ENCODE measurements around the gene SECISBP2. TPM values are rescaled to one million over a fixed set of nuclear protein-coding genes. Genes with fewer than 3 reads are reported as not detected.

The SECISBP2 gene
- total RNA-seq, 2 donors from 2014 or later: 54.7 to 65.6 TPM

- DNase-seq (peak in 1 of 4 donors; percentile 39), ATAC-seq (no peak)
- H3K27ac ChIP-seq: no peak overlapping the region
- peaks cover 0 to 4% of the 10 kb centered on the region in 2 donors for H3K36me3 ChIP-seq (replicated peaks in 1 of 2; ENCODE audit: insufficient read depth in 1 of 2, low read depth in 2 of 2)
- TF ChIP-seq CTCF (IDR thresholded peaks at IDR 0.05) (no peak), POLR2A (IDR thresholded peaks at IDR 0.05) (no peak)
- H3K4me1 ChIP-seq: no peaks in the 10 kb centered on the region
- no peaks in the 10 kb centered on the region for H3K27me3 ChIP-seq
- no peaks in the 10 kb centered on the region for H3K9me3 ChIP-seq
- WGBS, 2 donors: 70 to 89% methylated on average over 11 of the region's 11 CpGs
- intact Hi-C loops (cut with DNase I): no loop called here
- H3K4me3 ChIP-seq: no peak overlapping the region
Observed at GRCh38 chr9:89405826-89406225, 87.5 kb downstream of the SECISBP2 start.

- no peaks in the 10 kb centered on the region for H3K4me1 ChIP-seq
- TF ChIP-seq CTCF (IDR thresholded peaks at IDR 0.05) (no peak), POLR2A (IDR thresholded peaks at IDR 0.05) (no peak)
- H3K4me3 ChIP-seq: no peak overlapping the region
- H3K9me3 ChIP-seq: no peaks in the 10 kb centered on the region
- intact Hi-C loops (cut with DNase I): no loop called here
- no peaks in the 10 kb centered on the region for H3K36me3 ChIP-seq (replicated peaks in 1 of 2; ENCODE audit: insufficient read depth in 1 of 2, low read depth in 2 of 2)
- no peaks in the 10 kb centered on the region for H3K27me3 ChIP-seq
- ATAC-seq (no peak), DNase-seq (no peak)
- no peak overlapping the region for H3K27ac ChIP-seq
- 24 to 40% methylated on average over 2 of the region's 2 CpGs for WGBS, 2 donors
Observed at GRCh38 chr9:89407070-89407469, 88.8 kb downstream of the SECISBP2 start.

DNA sequence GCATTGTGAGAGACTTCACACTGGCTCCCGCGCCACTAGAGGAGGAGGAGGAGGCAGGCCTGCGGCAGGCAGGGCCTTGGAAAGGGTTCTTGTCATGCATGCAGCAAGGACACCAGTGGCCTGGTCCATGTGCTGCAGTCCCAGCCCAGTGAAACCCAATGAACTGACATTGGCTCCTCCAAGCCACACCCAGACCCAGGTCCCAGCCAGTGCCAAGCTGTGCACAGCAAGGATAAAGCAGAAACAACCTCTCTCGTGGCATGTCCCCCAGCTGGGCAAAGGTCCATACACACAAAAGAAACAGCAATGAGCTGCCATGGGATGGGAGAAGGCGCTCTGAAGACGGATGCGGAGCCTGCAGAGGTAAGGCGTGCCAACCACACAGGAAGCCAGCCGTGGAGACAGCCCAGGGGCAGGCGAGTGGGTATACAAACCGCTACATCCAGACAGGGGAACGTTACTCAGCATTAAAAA is 90.4 kb downstream of the SECISBP2 start:
- H3K36me3 ChIP-seq (replicated peaks in 1 of 2; ENCODE audit: insufficient read depth in 1 of 2, low read depth in 2 of 2): no peaks in the 10 kb centered on the region
- DNase-seq (no peak), ATAC-seq (no peak)
- no peaks in the 10 kb centered on the region for H3K27me3 ChIP-seq
- intact Hi-C loops (cut with DNase I): no loop called here
- H3K4me1 ChIP-seq: no peaks in the 10 kb centered on the region
- H3K9me3 ChIP-seq: no peaks in the 10 kb centered on the region
- H3K4me3 ChIP-seq: no peak overlapping the region
- H3K27ac ChIP-seq: no peak overlapping the region
- 75 to 84% methylated on average over 9 to 12 of the region's 12 CpGs for WGBS, 2 donors
- TF ChIP-seq CTCF (IDR thresholded peaks at IDR 0.05): no peak
- no peak for TF ChIP-seq POLR2A (IDR thresholded peaks at IDR 0.05)

Small RNAs within 50 kb of the gene (microRNA-seq; reads per million reads assigned to microRNA genes)
- gene MIR3153 (ENCODE audit: borderline number of aligned reads in 2 of 2, borderline replicate concordance in 2 of 2): 0 reads per million in 2 donors

Small RNAs within 50 kb of the gene (small RNA-seq; reads per million reads assigned to genes)
- not detected for gene MIR3153

Other genes with a start within 250 kb of the SECISBP2 start
- 1 to 10 TPM; 5.7 to 6.9 TPM for gene SHC3, start 139.7 kb upstream of the SECISBP2 start, total RNA-seq
- gene CKS2, start 7.3 kb upstream of the SECISBP2 start, total RNA-seq: 1 to 10 TPM; 2.9 to 4.3 TPM
- gene SEMA4D, start 179.6 kb downstream of the SECISBP2 start, total RNA-seq: 10 to 100 TPM; 15.6 to 18.1 TPM

All from body of pancreas (tissue), 4 donors.